Stimulated activated CD8-positive, alpha-beta memory T cell treated with anti-CD3 and anti-CD28 coated beads, Interleukin-7, amount 100 ng/mL, for 48 hours (primary cell): ENCODE data around the gene DBT.
"Not testable (repeated sequence)": the region's sequence is repeated elsewhere in the genome, so short reads cannot be mapped to it uniquely, and the experiment has no call there.

Source experiments
- DNase-seq, 2 donors: peaks; one replicate each; pipeline ENCODE4 v3.0.0-alpha.2; 2020; ENCODE audit warnings: low read depth in 1 of 2; ENCODE audit errors: extremely low read depth in 1 of 2

The DBT gene

DNA sequence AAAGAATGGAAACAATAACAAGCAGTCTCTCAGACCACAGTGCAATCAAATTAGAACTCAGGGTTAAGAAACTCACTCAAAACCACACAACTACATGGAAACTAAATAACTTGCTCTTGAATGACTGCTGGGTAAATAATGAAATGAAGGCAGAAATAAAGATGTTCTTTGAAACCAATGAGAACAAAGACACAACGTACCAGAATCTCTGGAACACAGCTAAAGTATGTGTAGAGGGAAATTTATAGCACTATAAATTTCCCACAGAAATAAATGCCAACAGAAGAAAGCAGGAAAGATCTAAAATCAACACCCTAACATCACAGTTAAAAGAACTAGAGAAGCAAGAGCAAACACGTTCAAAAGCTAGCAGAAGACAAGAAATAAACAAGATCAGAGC is 46.9 kb downstream of the DBT start:
- DNase-seq, result not testable (repeated sequence)

DNA sequence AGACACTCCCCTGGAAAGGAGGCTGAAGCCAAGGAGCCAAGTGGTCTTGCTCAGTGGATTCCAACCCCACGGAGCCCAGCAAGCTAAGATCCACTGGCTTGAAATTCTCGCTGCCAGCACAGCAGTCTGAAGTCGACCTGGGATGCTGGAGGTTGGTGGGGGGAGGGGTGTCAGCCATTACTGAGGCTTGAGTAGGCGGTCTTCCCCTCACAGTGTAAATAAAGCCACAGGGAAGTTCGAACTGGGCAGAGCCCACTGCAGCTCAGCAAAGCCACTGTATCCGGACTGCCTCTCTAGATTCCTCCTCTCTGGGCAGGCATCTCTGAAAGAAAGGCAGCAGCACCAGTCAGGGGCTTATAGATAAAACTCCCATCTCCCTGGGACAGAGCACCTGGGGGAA is 49.6 kb downstream of the DBT start:
- DNase-seq, result not testable (repeated sequence)

DNA sequence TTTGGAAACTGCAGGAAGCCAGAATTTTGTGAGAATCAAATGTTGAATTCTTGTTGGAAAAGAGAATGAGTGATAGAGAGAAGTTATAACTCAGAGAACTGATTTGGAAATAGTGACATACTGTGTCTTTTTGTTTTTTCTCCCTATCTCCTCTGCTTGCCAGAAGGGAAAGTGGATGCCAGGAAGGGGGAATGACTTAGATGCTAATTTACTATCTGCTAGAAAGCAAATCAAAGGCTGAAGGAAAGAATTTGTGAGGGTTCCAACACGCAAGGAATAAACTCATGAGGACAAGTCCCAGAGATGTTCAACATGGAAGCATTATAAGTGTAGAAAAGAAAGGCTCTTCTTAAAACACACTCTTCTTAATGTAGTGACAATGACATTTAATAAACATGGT is 51.0 kb downstream of the DBT start:
- DNase-seq, result no peak

- DNase-seq, result no peak
These were observed 61.0 kb downstream of the DBT start for GRCh38 chr1:100188617-100189016.

DNA sequence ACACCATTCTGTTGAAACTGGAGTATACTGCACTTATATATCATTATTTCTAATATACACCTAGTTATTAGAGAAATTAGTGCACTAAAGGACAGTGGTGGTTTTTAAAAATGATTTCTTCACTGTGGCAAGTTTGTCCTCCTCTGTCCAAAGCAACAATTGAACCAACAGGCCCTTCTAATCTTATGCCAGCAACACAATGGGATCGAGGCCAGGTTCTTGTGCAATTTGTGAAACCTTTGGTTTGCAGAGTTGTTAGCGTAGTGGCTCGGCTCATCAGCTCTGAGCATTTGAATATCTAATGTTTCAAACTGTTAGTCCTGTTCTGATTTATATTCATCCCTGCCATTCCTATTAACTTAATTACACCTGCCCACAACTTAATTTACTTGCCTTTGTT is 61.7 kb downstream of the DBT start:
- no peak for DNase-seq

- no peak for DNase-seq
These were observed 65.1 kb downstream of the DBT start for GRCh38 chr1:100184536-100184935.

DNA sequence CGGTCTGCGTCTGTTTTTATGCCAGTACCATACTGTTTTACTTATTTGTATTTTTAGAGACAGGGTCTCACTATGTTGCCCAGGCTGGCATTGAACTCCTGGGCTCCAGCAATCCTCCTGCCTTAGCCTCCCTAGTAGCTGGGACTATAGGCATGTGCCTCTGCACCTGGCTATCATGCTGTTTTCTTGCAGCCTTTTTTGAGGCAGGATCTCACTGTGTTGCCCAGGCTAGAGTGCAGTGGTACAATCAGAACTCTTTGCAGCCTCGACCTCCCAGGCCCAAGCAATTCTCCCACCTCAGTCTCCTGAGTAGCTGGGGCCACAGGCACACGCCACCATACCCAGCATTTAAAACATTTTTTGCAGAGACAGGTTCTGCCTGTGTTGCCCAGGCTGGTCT is 66.3 kb downstream of the DBT start:
- DNase-seq, result no peak

DNA sequence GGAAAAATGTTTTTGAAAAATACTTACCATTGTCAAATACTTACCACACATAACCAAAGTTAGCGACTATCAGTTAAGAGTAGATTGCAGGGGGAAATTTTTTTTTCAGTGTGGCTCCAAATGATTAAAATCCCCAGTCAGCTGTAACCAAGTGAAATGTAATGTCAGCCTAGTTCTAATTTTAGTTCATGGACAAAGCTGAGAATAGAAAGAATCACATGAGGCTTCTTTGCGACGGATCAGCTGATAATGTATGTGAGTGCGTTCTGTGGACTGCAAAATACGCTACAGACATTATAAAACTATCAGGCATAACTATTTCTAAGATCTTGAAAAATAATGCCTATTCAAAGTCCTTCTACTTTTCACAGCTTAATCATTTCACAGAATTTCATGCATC is 71.5 kb downstream of the DBT start, which contains the start of gene LRRC39:
TSS of gene LRRC39 (minus strand) at position 166 of the 400 bp plus-strand sequence. CDS start 9,740 bp downstream, outside the sequence.
- DNase-seq, result no peak

DNA sequence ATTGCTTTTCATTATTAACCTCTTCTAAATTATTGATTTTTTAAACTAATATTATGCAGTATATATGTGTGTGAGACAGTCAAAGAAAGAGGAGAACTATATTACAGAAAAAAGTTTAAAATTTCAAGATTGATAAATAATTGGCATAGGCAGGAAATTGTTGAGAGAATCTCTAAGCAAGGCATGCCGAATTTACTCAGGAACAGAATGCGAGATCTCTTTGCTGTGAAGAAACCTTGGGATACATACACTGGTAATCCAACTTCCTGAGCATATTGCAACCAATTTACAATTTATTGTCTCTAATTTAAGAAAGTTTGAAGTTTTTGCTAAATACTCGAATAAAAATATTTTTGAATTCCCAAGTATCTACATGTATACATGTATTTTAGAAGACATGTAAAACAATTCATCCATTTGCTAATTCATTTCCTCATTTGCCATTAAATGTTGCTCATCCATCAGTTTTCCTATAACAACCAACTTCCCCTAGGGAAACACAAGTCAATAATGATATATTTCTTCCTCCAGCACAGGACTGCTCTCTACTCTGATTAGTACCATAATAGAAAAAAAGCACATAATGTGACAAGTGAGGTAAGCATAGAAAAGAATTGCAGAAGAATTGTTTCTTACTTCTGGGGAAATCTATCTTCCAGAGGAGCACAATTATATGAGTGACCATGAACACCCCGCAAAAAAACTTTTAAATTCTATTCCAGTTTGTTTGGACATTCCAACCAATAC is 72.2 kb downstream of the DBT start:
- DNase-seq, result no peak

DNA sequence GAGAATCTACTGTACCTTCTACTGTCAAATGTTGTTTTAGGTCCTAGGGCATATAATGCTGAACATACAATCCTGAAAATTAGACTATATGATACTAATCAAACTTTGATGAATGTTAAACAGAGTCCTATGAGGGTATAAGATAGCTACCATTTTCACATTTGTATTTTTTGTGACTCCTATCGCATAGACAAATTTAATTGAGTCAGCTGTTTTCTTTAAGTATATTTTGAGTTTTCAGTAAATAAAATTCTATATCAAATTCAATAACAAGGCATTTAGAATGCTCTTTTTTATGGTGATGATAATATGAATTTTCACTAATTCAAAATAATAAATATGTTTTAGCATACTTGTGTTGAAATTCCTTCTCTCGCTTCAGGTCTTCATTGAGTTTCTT is 81.6 kb downstream of the DBT start:
- no peak for DNase-seq

DNA sequence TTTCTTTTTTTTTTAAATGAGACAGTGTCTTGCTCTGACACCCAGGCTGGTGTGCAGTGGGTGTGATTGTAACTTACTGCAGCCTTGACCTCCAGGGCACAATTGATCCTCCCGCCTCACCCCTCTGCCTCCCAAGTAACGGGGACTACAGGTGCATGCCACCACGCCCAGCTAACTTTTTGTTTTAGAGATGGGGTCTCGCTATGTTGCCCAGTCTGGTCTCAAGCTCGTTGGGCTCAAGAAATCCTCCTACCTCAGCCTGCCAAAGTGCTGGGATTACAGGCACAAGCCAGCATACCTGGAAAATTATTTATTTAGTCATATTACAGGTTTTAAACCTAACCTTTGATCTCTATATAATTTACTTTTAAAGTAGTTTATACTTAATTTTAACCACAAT is 84.9 kb downstream of the DBT start:
- DNase-seq, result no peak

DNA sequence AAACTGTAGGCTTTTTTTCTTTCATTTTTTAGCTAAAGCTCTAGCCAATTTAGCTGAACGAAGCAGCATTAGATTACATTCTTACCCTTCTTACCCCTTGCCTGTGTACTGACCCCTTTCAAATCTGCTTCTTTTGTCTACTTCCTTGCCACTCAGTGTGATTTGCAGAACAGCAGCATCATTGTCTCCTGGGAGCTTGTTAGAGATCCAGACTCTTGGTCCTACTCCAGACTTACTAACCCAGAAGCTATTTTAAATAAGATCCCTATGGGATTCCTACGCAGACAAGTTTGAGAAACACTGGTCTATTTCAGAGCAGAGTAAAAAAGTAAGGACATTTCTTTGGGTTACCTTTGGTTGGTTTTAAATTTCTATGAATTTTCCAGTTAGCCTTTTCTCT is 85.4 kb downstream of the DBT start:
- DNase-seq, result no peak

- DNase-seq, result no peak
These were observed 86.8 kb downstream of the DBT start for GRCh38 chr1:100162881-100163280.

- DNase-seq, result no peak
These were observed 97.4 kb downstream of the DBT start for GRCh38 chr1:100152271-100152670.

DNA sequence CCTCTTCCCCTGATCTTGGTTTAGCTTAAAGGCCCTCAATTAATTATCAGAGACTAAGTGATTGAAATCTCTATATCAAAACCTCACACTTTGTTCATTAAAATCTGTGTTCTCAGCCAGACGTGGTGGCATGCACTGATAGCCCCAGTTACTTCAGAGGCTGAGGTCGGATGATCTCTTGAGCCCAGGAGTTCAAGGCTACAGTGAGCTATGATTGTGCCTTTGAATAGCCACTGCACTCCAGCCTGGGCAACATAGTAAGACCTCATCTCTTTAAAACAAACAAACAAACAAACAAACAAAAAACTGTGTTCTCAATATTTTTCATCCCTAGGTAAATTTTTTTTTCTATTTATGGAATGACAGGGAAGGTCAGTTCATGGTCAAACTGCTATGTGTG is 98.0 kb downstream of the DBT start:
- no peak for DNase-seq

GRCh38 chr1:100147875-100148274 is 101.8 kb downstream of the DBT start:
- DNase-seq, result no peak

GRCh38 chr1:100146958-100147357 is 102.7 kb downstream of the DBT start:
- DNase-seq, result no peak

DNA sequence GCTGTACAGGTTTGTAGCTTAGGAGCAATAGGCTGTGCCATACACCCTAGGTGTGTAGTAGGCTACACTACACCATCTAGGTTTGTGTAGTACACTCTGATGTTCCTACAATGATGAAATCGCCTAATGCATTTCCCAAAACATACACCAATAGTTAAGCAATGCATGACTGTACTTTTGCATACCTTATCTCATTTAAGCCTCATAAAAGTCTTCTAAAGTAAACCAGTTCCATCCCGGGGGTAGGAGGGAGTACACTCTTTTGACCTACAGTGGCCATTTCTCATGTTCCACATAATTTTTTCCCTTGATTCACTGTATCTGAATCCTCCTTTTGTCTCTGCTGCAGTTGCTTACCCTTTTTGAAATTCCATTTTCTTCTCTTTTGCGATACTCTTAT is 104.5 kb downstream of the DBT start:
- no peak for DNase-seq

DNA sequence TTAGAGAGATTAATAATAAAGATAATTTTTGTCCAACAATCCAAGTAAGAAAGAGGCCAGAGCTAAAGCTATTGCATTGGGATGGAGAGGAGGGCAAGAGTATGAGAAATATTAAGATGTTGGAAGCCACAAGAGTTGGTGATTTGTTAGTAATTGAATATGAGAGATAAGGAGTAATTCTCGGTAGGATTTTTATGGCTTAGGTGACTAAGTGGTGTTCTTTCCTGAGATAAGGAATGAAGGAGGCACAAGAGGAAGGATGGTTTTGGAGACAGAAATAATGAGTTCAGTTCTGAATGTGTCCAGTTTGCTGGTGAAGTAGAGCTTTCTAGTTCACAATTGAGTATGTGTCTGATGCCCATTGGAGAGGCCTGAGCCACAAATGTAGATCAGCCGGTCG is 107.3 kb downstream of the DBT start:
- no peak for DNase-seq

- DNase-seq, result no peak
These were observed 108.4 kb downstream of the DBT start for GRCh38 chr1:100141192-100141591.

- no peak for DNase-seq
These were observed 112.0 kb downstream of the DBT start for GRCh38 chr1:100137602-100138001.
